GM18507 (cell line): ENCODE measurements around the gene LRRFIP1.

Experiments used
- DNase-seq: peaks from one replicate; pipeline ENCODE4 v3.0.0; 2011; ENCODE audit warnings: low read depth; ENCODE audit not compliant: insufficient read length; ENCODE audit errors: extremely low spot score
- FAIRE-seq: peaks from 2 replicates; lab custom pipeline; 2011; peaks lifted over from hg19 to GRCh38; lab: Jason Lieb, UNC

LRRFIP1 gene

GRCh38 chr2:237694415-237695194 lies 67.2 kb downstream of the LRRFIP1 start:
- FAIRE-seq (peak; percentile 50), DNase-seq (no peak)

GRCh38 chr2:237695201-237695780 lies 67.9 kb downstream of the LRRFIP1 start:
- DNase-seq (no peak), FAIRE-seq (peak; percentile 89)

GRCh38 chr2:237696461-237696860 lies 69.1 kb downstream of the LRRFIP1 start:
- FAIRE-seq (peak; percentile 89), DNase-seq (no peak)

GRCh38 chr2:237697586-237698357 lies 70.4 kb downstream of the LRRFIP1 start:
- FAIRE-seq = no peak
- DNase-seq = no peak

GRCh38 chr2:237698358-237698694 lies 70.9 kb downstream of the LRRFIP1 start:
- FAIRE-seq = no peak
- no peak for DNase-seq

GRCh38 chr2:237699870-237700511 lies 72.6 kb downstream of the LRRFIP1 start:
- FAIRE-seq = no peak

GRCh38 chr2:237700512-237701032 lies 73.2 kb downstream of the LRRFIP1 start:
- no peak for DNase-seq
- peak; percentile 85 for FAIRE-seq

More at GRCh38 chr2:237699870-237700511, 72.6 kb downstream of the LRRFIP1 start:
- DNase-seq = no peak

- DNase-seq (no peak), FAIRE-seq (no peak)
Observed at GRCh38 chr2:237701033-237701858, 73.9 kb downstream of the LRRFIP1 start.

GRCh38 chr2:237701859-237702390 lies 74.5 kb downstream of the LRRFIP1 start:
- FAIRE-seq (no peak), DNase-seq (no peak)

GRCh38 chr2:237702441-237703391 lies 75.3 kb downstream of the LRRFIP1 start:
- FAIRE-seq = peak; percentile 71
- no peak for DNase-seq

GRCh38 chr2:237704501-237705434 lies 77.4 kb downstream of the LRRFIP1 start:
- FAIRE-seq (no peak), DNase-seq (no peak)

GRCh38 chr2:237706257-237706656 lies 78.9 kb downstream of the LRRFIP1 start:
- no peak for DNase-seq
- no peak for FAIRE-seq

GRCh38 chr2:237708065-237708398 lies 80.6 kb downstream of the LRRFIP1 start:
- FAIRE-seq = no peak
- no peak for DNase-seq

- DNase-seq (no peak), FAIRE-seq (no peak)
Observed at GRCh38 chr2:237708491-237708890, 81.1 kb downstream of the LRRFIP1 start.

GRCh38 chr2:237708961-237709360 lies 81.6 kb downstream of the LRRFIP1 start:
- no peak for FAIRE-seq
- DNase-seq = no peak

- FAIRE-seq (no peak), DNase-seq (no peak)
Observed at GRCh38 chr2:237711458-237712150, 84.2 kb downstream of the LRRFIP1 start.
